ENCODE results near the gene PRPSAP1.

GRCh38 chr17:76345377-76345974, 8.2 kb downstream of the PRPSAP1 start:
- TF ChIP-seq POLR2AphosphoS5 (IDR thresholded peaks at IDR 0.05) (no peak), CTCF (IDR thresholded peaks at IDR 0.05) (no peak), POLR2A (IDR thresholded peaks at IDR 0.05) (no peak), EP300 (IDR thresholded peaks at IDR 0.05) (no peak)

Data from upper lobe of left lung (tissue), 4 donors.